Hepatocyte (in vitro differentiated cells): Measurements from ENCODE around the gene RAET1E.

ENCODE experiments used
- EZH2 ChIP-seq: fragments of 200-600 bp; sonication (generic); IDR thresholded peaks from 2 replicates; pipeline ENCODE4 v1.6.1; 2016; ENCODE audit warnings: antibody characterized with exemption, mild to moderate bottlenecking, borderline replicate concordance
- EZH2phosphoT487 ChIP-seq: fragments of 200-600 bp; sonication (generic); IDR thresholded peaks from one replicate; pipeline ENCODE4 v1.6.1; 2018; ENCODE audit warnings: antibody characterized with exemption, mild to moderate bottlenecking, low read depth, moderate library complexity; ENCODE audit not compliant: unreplicated experiment, severe bottlenecking
- TF ChIP-seq, protein P1 (sequence below): fragments of 200-600 bp; sonication (generic); IDR thresholded peaks from 2 replicates; pipeline ENCODE4 v1.5.1; 2016; ENCODE audit warnings: antibody characterized with exemption, mild to moderate bottlenecking; ENCODE audit not compliant: poor library complexity

- TF ChIP-seq, protein P1, sequence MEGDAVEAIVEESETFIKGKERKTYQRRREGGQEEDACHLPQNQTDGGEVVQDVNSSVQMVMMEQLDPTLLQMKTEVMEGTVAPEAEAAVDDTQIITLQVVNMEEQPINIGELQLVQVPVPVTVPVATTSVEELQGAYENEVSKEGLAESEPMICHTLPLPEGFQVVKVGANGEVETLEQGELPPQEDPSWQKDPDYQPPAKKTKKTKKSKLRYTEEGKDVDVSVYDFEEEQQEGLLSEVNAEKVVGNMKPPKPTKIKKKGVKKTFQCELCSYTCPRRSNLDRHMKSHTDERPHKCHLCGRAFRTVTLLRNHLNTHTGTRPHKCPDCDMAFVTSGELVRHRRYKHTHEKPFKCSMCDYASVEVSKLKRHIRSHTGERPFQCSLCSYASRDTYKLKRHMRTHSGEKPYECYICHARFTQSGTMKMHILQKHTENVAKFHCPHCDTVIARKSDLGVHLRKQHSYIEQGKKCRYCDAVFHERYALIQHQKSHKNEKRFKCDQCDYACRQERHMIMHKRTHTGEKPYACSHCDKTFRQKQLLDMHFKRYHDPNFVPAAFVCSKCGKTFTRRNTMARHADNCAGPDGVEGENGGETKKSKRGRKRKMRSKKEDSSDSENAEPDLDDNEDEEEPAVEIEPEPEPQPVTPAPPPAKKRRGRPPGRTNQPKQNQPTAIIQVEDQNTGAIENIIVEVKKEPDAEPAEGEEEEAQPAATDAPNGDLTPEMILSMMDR: no peak
- TF ChIP-seq EZH2 (no peak), EZH2phosphoT487 (no peak)
Observed at GRCh38 chr6:149905371-149905910, 7.5 kb upstream of the RAET1E start.
